Measurements from ENCODE around the gene SORCS1.

DNA sequence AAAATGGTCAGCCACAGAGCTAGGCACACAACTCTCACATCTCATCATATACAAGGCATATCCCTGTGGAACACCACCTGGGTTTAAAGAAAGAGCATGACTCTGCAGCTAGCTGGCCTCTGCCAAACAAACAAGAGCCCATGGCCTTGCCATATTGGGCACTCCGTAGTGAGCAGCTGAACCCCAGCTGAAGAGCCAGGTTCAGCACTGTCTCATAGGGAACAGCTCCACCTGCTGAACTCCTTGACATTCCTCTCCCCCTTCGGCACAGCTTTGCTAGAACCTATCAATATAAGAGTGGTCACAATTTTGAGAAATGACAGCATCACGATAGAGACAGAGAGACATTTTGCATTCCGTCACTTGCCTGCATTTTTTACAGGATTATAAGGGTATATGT is 20.0 kb downstream of the SORCS1 start:
- TF ChIP-seq EGR1 (IDR thresholded peaks at IDR 0.05; ENCODE audit: low read depth) (no peak), YY1 (IDR thresholded peaks at IDR 0.05; ENCODE audit: extremely low read depth, insufficient replicate concordance, low read depth, low read length) (no peak), POLR2AphosphoS5 (IDR thresholded peaks at IDR 0.05; ENCODE audit: low read depth, low read length) (no peak)
- TF ChIP-seq, protein P1, sequence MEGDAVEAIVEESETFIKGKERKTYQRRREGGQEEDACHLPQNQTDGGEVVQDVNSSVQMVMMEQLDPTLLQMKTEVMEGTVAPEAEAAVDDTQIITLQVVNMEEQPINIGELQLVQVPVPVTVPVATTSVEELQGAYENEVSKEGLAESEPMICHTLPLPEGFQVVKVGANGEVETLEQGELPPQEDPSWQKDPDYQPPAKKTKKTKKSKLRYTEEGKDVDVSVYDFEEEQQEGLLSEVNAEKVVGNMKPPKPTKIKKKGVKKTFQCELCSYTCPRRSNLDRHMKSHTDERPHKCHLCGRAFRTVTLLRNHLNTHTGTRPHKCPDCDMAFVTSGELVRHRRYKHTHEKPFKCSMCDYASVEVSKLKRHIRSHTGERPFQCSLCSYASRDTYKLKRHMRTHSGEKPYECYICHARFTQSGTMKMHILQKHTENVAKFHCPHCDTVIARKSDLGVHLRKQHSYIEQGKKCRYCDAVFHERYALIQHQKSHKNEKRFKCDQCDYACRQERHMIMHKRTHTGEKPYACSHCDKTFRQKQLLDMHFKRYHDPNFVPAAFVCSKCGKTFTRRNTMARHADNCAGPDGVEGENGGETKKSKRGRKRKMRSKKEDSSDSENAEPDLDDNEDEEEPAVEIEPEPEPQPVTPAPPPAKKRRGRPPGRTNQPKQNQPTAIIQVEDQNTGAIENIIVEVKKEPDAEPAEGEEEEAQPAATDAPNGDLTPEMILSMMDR (IDR thresholded peaks at IDR 0.05 in 2 of 3, conservative IDR thresholded peaks at IDR 0.05 in 1 of 3; ENCODE audit: borderline replicate concordance in 1 of 3, insufficient read depth in 1 of 3, low read depth in 2 of 3, low read length in 2 of 3): no peak
- TF ChIP-seq, protein P2, sequence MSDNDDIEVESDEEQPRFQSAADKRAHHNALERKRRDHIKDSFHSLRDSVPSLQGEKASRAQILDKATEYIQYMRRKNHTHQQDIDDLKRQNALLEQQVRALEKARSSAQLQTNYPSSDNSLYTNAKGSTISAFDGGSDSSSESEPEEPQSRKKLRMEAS (IDR thresholded peaks at IDR 0.05): no peak

Measured in HCT116 (cell line).